DOHH2 (cell line): Measurements from ENCODE around the gene NCKAP5.

Source experiments
- H3F3A ChIP-seq: fragments of 200-600 bp; sonication (generic), shearing (Covaris generic); 2 replicates; pipeline ENCODE4 v1.6.0; 2016; ENCODE audit warnings: antibody characterized with exemption, mild to moderate bottlenecking; ENCODE audit not compliant: control insufficient read depth, insufficient read depth
- H3K27ac ChIP-seq: fragments of 200-600 bp; sonication (generic); 2 replicates; pipeline ENCODE4 v1.5.1; 2014; ENCODE audit warnings: low read depth, mild to moderate bottlenecking, low read length, moderate library complexity
- H3K27me3 ChIP-seq: fragments of 200-600 bp; sonication (generic); 2 replicates; pipeline ENCODE4 v1.6.1; 2014; ENCODE audit warnings: mild to moderate bottlenecking, low read length, mixed read lengths; ENCODE audit not compliant: control insufficient read depth
- H3K36me3 ChIP-seq: fragments of 200-600 bp; sonication (generic); 2 replicates; pipeline ENCODE4 v1.6.1; 2014; ENCODE audit warnings: mild to moderate bottlenecking, low read length, moderate library complexity, mixed read lengths; ENCODE audit not compliant: control insufficient read depth
- H3K4me1 ChIP-seq: fragments of 200-600 bp; sonication (generic); 2 replicates; pipeline ENCODE4 v1.6.1; 2014; ENCODE audit warnings: mild to moderate bottlenecking, low read length, mixed read lengths; ENCODE audit not compliant: control insufficient read depth
- H3K4me2 ChIP-seq: fragments of 200-600 bp; sonication (generic); 2 replicates; pipeline ENCODE4 v1.6.0; 2014; ENCODE audit warnings: mild to moderate bottlenecking, low read length, moderate library complexity
- H3K4me3 ChIP-seq: fragments of 200-600 bp; sonication (generic); 2 replicates; pipeline ENCODE4 v1.5.1; 2014; ENCODE audit warnings: mild to moderate bottlenecking, low read length, mixed read lengths
- H3K79me2 ChIP-seq: fragments of 200-600 bp; sonication (generic); 2 replicates; pipeline ENCODE4 v1.6.1; 2014; ENCODE audit warnings: mild to moderate bottlenecking, low read length, mixed read lengths; ENCODE audit not compliant: control insufficient read depth
- H3K9me2 ChIP-seq: fragments of 200-600 bp; sonication (generic); replicated peaks from 2 replicates; pipeline ENCODE4 v1.6.1; 2014; ENCODE audit warnings: mild to moderate bottlenecking, low read length, mixed read lengths; ENCODE audit not compliant: control insufficient read depth
- H3K9me3 ChIP-seq: fragments of 200-600 bp; sonication (generic); 2 replicates; pipeline ENCODE4 v1.6.1; 2014; ENCODE audit warnings: antibody characterized with exemption, low read length, mixed read lengths; ENCODE audit not compliant: control insufficient read depth, insufficient read depth
- H4K20me1 ChIP-seq: fragments of 200-600 bp; sonication (generic); 2 replicates; pipeline ENCODE4 v1.6.0; 2014; ENCODE audit warnings: low read depth, mild to moderate bottlenecking, antibody characterized with exemption, low read length, moderate library complexity; ENCODE audit not compliant: control insufficient read depth, insufficient read depth
- EZH2phosphoT487 ChIP-seq: fragments of 200-600 bp; sonication (generic); IDR thresholded peaks from 2 replicates; pipeline ENCODE4 v1.6.1; 2017; ENCODE audit warnings: borderline replicate concordance, mild to moderate bottlenecking, antibody characterized with exemption, low read length, moderate library complexity, mixed read lengths
- TF ChIP-seq, protein P1 (sequence below): fragments of 200-600 bp; sonication (generic); IDR thresholded peaks from one replicate; pipeline ENCODE4 v1.5.1; 2014; ENCODE audit warnings: antibody characterized with exemption, mild to moderate bottlenecking, low read depth, low read length; ENCODE audit not compliant: poor library complexity, severe bottlenecking

NCKAP5 gene

DNA sequence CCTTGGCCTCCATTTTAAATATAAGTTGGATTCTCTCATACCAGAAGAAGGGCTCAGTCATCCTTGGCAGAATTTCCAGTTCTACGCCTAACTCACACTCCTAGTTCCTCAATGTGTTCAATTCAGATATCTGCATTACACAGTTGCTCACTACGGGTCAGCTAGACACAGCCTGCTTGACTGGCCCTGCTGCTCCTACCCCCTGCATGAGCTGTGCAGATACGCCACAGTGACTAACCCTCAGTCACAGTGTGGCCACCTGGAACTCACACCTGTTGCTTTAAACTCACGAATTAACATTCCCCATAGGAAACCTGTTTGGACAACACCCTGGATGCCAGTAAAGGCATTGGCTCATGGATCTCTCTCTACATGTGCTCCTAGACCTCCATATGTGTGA lies 429.6 kb downstream of the NCKAP5 start:
- Histone ChIP-seq H3K27me3 (no peaks in the 10 kb centered on the region), H4K20me1 (no peaks in the 10 kb centered on the region), H3K4me1 (no peaks in the 10 kb centered on the region), H3K36me3 (no peaks in the 10 kb centered on the region), H3K9me3 (no peaks in the 10 kb centered on the region), H3K27ac (no peak overlapping the region), H3K9me2 (no peaks in the 10 kb centered on the region), H3F3A (no peaks in the 10 kb centered on the region), H3K4me3 (no peak overlapping the region), H3K79me2 (no peaks in the 10 kb centered on the region), H3K4me2 (no peak overlapping the region)
- TF ChIP-seq, protein P1, sequence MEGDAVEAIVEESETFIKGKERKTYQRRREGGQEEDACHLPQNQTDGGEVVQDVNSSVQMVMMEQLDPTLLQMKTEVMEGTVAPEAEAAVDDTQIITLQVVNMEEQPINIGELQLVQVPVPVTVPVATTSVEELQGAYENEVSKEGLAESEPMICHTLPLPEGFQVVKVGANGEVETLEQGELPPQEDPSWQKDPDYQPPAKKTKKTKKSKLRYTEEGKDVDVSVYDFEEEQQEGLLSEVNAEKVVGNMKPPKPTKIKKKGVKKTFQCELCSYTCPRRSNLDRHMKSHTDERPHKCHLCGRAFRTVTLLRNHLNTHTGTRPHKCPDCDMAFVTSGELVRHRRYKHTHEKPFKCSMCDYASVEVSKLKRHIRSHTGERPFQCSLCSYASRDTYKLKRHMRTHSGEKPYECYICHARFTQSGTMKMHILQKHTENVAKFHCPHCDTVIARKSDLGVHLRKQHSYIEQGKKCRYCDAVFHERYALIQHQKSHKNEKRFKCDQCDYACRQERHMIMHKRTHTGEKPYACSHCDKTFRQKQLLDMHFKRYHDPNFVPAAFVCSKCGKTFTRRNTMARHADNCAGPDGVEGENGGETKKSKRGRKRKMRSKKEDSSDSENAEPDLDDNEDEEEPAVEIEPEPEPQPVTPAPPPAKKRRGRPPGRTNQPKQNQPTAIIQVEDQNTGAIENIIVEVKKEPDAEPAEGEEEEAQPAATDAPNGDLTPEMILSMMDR, result no peak
- TF ChIP-seq EZH2phosphoT487, result no peak

DNA sequence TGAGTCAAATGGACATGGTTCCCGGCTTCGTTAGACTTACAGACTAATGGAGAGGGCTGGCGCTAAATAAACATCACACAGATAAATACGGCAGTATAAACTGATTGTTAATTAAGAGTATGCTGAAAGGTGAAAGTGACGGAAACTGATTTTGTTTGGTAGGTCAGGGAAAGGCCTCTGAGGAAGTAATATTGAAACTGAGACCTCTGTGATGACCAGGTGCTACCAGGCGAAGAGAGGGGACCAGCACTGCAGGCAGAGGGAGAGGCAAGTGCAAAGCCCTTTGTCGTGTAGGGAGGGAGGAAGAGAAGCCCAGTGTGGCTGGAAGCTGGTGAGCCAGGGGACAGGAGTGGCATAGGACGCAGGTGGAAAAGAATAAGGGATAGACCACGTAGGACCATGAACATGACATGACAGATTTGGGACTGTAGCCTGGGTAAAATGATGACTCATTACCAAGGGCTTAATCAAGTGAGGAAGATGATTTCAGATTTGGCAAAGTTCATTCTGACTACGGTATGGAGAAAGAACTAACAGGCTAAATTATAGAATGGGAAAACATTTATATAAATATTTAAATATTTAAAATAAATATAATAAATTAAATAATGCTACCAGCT lies 433.1 kb downstream of the NCKAP5 start:
- Histone ChIP-seq H3K27ac (no peak overlapping the region), H3K4me2 (no peak overlapping the region), H3F3A (no peaks in the 10 kb centered on the region)

DNA sequence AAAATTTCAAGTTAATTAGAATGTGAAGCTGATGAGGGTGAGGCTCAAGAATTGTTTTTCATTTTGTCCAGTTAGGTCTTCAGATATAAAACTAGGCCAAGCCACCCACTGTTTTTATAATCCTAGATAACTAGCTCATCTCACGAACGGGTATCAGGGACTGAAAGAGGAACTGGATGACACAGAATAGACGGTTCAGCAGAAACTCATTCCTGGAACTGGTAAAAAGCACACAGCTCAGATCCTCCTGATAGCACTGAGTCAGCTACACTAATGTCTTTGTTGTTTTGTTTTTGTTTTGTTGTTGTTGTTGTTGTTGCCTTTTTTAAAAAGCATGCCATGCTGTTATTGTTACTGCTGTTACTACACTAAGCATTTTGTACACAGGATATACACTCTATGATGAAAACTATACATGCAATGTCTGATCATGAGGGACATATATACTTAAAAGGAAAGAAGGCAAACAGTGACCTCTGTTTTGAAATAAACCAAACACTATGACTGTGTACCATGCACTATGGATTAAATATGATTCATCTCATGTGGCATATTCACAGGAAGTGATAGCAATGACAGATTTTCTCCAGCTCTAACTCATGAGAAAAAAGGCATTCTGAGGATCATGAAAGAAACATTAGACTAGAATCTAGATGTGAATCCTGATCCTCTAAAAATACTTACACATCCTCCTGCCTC lies 437.6 kb downstream of the NCKAP5 start:
- Histone ChIP-seq H3K27ac (no peak overlapping the region), H3K4me2 (no peak overlapping the region), H3K4me1 (no peaks in the 10 kb centered on the region)

More for the DNA sequence above, 433.1 kb downstream of the NCKAP5 start:
- Histone ChIP-seq H3K9me3 (no peaks in the 10 kb centered on the region), H3K9me2 (no peaks in the 10 kb centered on the region), H4K20me1 (no peaks in the 10 kb centered on the region), H3K79me2 (no peaks in the 10 kb centered on the region), H3K27me3 (no peaks in the 10 kb centered on the region), H3K4me1 (no peaks in the 10 kb centered on the region), H3K36me3 (no peaks in the 10 kb centered on the region), H3K4me3 (no peak overlapping the region)
- no peak for TF ChIP-seq EZH2phosphoT487
- TF ChIP-seq, protein P1, result no peak

More for the DNA sequence above, 437.6 kb downstream of the NCKAP5 start:
- Histone ChIP-seq H3F3A (no peaks in the 10 kb centered on the region), H3K36me3 (no peaks in the 10 kb centered on the region), H3K79me2 (no peaks in the 10 kb centered on the region), H4K20me1 (no peaks in the 10 kb centered on the region), H3K9me3 (no peaks in the 10 kb centered on the region), H3K4me3 (no peak overlapping the region), H3K9me2 (no peaks in the 10 kb centered on the region), H3K27me3 (no peaks in the 10 kb centered on the region)
- TF ChIP-seq, protein P1, result no peak
- no peak for TF ChIP-seq EZH2phosphoT487
